Ovary (tissue), 9 donors: ENCODE results near the gene TBC1D12. TPM values are rescaled to one million over a fixed set of nuclear protein-coding genes. Genes with fewer than 3 reads are reported as not detected.
"Not testable (repeated sequence)": the region's sequence is repeated elsewhere in the genome, so short reads cannot be mapped to it uniquely, and the experiment has no call there.

ENCODE experiments used
- DNase-seq, 5 donors: peaks; one replicate each; pipeline ENCODE4 v3.0.0-alpha.2; 2019 to 2020
- H3K27ac ChIP-seq, 2 donors: fragments of 200-600 bp; one replicate each; pipeline versions ENCODE4 v1.5.1 to v1.8.0; 2019 to 2022
- H3K27me3 ChIP-seq: fragments of 200-600 bp; one replicate; pipeline ENCODE4 v1.8.0; 2022
- H3K36me3 ChIP-seq: fragments of 200-600 bp; sonication (generic); one replicate; pipeline ENCODE4 v1.5.1; 2019
- H3K4me1 ChIP-seq: one replicate; pipeline ENCODE4 v1.8.1; 2013; ENCODE audit warnings: mild to moderate bottlenecking, moderate library complexity; ENCODE audit not compliant: insufficient read depth
- H3K4me3 ChIP-seq: fragments of 200-600 bp; sonication (generic); one replicate; pipeline ENCODE4 v1.5.1; 2017
- H3K9me3 ChIP-seq, 2 donors: fragments of 200-600 bp in 1 of 2; sonication (generic) in 1 of 2; one replicate each; pipeline versions ENCODE4 v1.5.1 to v1.8.1; 2013 to 2019; ENCODE audit warnings: mild to moderate bottlenecking in 1 of 2, moderate library complexity in 1 of 2
- CTCF ChIP-seq, 3 donors: fragments of 450-650 bp in 2 of 3; fragments of 200-600 bp in 1 of 3; IDR thresholded peaks; one replicate each; pipeline versions ENCODE4 v1.5.1 to v1.8.0; 2016 to 2022; ENCODE audit warnings: antibody characterized with exemption in 3 of 3, mild to moderate bottlenecking in 1 of 3
- EP300 ChIP-seq: sonication (generic); formaldehyde crosslinking; IDR thresholded peaks from one replicate; pipeline ENCODE4 v1.6.1; 2017; ENCODE audit warnings: antibody characterized with exemption
- POLR2A ChIP-seq: fragments of 450-650 bp; IDR thresholded peaks from one replicate; pipeline ENCODE4 v1.6.1; 2017; ENCODE audit warnings: antibody characterized with exemption, mild to moderate bottlenecking, moderate library complexity
- WGBS, 3 donors: extraction: QIAGEN DNeasy Blood & Tissue Kit in 1 of 3; methylation state at CpG; one replicate each; pipeline versions ENCODE4 v1.1.5 to v1.1.7; 2013 to 2017; 5-methylcytosine and 5-hydroxymethylcytosine counted together
- intact Hi-C, 4 donors: fragments of 100-400 bp; cut with DNase I; formaldehyde crosslinking; loops; one replicate each; pipeline versions ENCODE4 v1.11.0 to v1.15.1; 2022 to 2023
- polyA plus RNA-seq, 2 donors: library from polyadenylated mRNA; stranded (reverse); fragments of 200-250 nt in 1 of 2; fragments of 350-450 nt in 1 of 2; fragmentation: Illumina TruSeq in 1 of 2; extraction: RNeasy Lipid Tissue Mini Kit (QIAGEN cat#74804) in 1 of 2; gene quantifications; one replicate each; pipeline ENCODE4 v1.2.3, GENCODE V29; 2013 to 2014
- total RNA-seq, 7 donors: library from RNA; depleted of rRNA in 2 of 7; stranded (reverse); fragments of >200 nt in 2 of 7; fragmentation: NEBNext Ultra II Directional in 3 of 7; extraction: Animal tissue kit (Norgen Biotek cat#: 25700) in 3 of 7; gene quantifications; one replicate each; pipeline versions ENCODE4 v1.1.0 to v1.2.4, GENCODE V29; 2016 to 2023
- donor health status: DM: no; HTN: no; CAD: no; lungs with moderate emphysema.
- donor health status: DM: no; HTN: no; CAD: no.
- donor health status: Bipolar disorder and iron deficiency.
- donor health status: DM: yes; HTN: yes; CAD: no.
- donor health status: DM: no; HTN: no; CAD: no.
- donor health status: DM: yes; HTN: yes; CAD: no.

TBC1D12 gene
- total and polyA plus RNA-seq, 9 donors, result 5.6 to 20.4 (median 10.2) TPM

- WGBS, 3 donors, result 86 to 88% (median 86%) methylated on average over 5 of the region's 5 CpGs
- no peaks in the 10 kb centered on the region for H3K27me3 ChIP-seq
- no peak for DNase-seq
- H3K36me3 ChIP-seq, result no peaks in the 10 kb centered on the region
- no peak for TF ChIP-seq EP300
- no peak for TF ChIP-seq POLR2A
- no peak for TF ChIP-seq CTCF (IDR thresholded peaks at IDR 0.05)
- no peak overlapping the region for H3K4me3 ChIP-seq
- H3K4me1 ChIP-seq, result no peaks in the 10 kb centered on the region
- H3K9me3 ChIP-seq, result no peaks in the 10 kb centered on the region
- intact Hi-C loops, result no loop called here
- no peak overlapping the region for H3K27ac ChIP-seq
Measured at GRCh38 chr10:94521276-94522250, 119.2 kb downstream of the TBC1D12 start.

- Histone ChIP-seq H3K36me3 (no peaks in the 10 kb centered on the region), H3K9me3 (no peaks in the 10 kb centered on the region), H3K4me1 (no peaks in the 10 kb centered on the region), H3K27ac (no peak overlapping the region), H3K27me3 (no peaks in the 10 kb centered on the region), H3K4me3 (no peak overlapping the region)
- intact Hi-C loops, result no loop called here
- TF ChIP-seq EP300 (no peak), CTCF (IDR thresholded peaks at IDR 0.05) (no peak), POLR2A (no peak)
- WGBS, 3 donors, result 87 to 89% (median 88%) methylated on average over 7 of the region's 7 CpGs
- DNase-seq, result no peak
Measured at GRCh38 chr10:94524146-94524545, 121.8 kb downstream of the TBC1D12 start.

- H3K4me1 ChIP-seq, result no peaks in the 10 kb centered on the region
- H3K27me3 ChIP-seq, result no peaks in the 10 kb centered on the region
- no peak overlapping the region for H3K4me3 ChIP-seq
- TF ChIP-seq EP300 (no peak), CTCF (IDR thresholded peaks at IDR 0.05) (no peak), POLR2A (no peak)
- no peaks in the 10 kb centered on the region for H3K9me3 ChIP-seq
- 95 to 99% (median 96%) methylated on average over 5 of the region's 5 CpGs for WGBS, 3 donors
- H3K36me3 ChIP-seq, result no peaks in the 10 kb centered on the region
- DNase-seq, result no peak
- H3K27ac ChIP-seq, result no peak overlapping the region
- intact Hi-C loops, result no loop called here
Measured at GRCh38 chr10:94524711-94525110, 122.4 kb downstream of the TBC1D12 start.

- intact Hi-C loops, H3K36me3 ChIP-seq, H3K27ac ChIP-seq, H3K9me3 ChIP-seq, H3K4me3 ChIP-seq, H3K4me1 ChIP-seq, H3K27me3 ChIP-seq, DNase-seq: not testable (repeated sequence)
Measured at GRCh38 chr10:94531550-94531949, 129.2 kb downstream of the TBC1D12 start.

GRCh38 chr10:94533027-94533426 lies 130.7 kb downstream of the TBC1D12 start:
- 97 to 100% (median 98%) methylated on average over 1 of the region's 1 CpG for WGBS, 3 donors
- H3K9me3 ChIP-seq, result no peaks in the 10 kb centered on the region
- no peak overlapping the region for H3K27ac ChIP-seq
- TF ChIP-seq EP300 (no peak), POLR2A (no peak), CTCF (IDR thresholded peaks at IDR 0.05) (no peak)
- no peaks in the 10 kb centered on the region for H3K4me1 ChIP-seq
- intact Hi-C loops, result no loop called here
- no peak for DNase-seq
- no peak overlapping the region for H3K4me3 ChIP-seq
- no peaks in the 10 kb centered on the region for H3K36me3 ChIP-seq
- H3K27me3 ChIP-seq, result no peaks in the 10 kb centered on the region

GRCh38 chr10:94542282-94542681 lies 139.9 kb downstream of the TBC1D12 start:
- WGBS, 3 donors, result 73 to 83% (median 81%) methylated on average over 2 of the region's 2 CpGs
- DNase-seq, H3K36me3 ChIP-seq, H3K9me3 ChIP-seq, intact Hi-C loops, H3K27ac ChIP-seq, H3K4me3 ChIP-seq, H3K27me3 ChIP-seq, H3K4me1 ChIP-seq: not testable (repeated sequence)
